ENCODE measurements around the gene KIFAP3.
"Not testable (repeated sequence)": the region's sequence is repeated elsewhere in the genome, so short reads cannot be mapped to it uniquely, and the experiment has no call there.

KIFAP3 gene

DNA sequence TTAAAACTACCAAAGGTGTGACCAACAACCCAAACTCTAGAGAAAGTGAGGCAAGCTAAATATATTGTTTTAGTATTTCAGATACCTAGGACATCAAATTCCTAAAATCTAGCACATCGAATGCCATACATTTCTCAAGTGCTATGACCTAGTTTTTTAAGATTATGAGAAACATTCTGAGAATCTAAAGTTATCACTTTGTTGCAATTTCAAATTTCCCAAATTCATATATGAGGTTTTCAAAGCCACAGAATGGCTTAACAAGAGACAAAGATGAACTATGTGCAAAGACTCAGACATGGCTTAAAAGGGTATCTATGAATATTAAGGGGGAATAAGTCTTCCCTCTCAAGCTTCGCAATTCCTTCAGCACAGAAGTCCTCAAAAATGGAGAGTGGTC lies 187.6 kb downstream of the KIFAP3 start:
- no peak for ATAC-seq
- DNase-seq, result no peak

DNA sequence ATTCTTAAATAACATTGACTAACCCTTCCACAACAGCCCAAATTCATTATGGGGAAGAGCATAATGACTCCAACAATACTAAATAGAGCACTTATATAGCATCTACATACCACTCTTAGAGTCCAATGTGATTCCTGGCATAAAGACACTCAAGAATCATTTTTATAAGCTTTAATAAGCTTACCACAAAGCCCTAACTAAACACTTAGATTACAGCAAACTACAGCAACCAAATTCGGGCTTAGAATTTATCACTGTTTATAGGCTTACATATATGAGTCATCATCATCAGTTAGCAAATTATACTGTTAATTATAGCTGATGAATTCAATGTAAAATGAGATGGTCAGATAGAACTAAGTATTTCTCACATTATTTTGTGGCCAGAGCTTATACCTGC lies 188.1 kb downstream of the KIFAP3 start:
- DNase-seq, result no peak

DNA sequence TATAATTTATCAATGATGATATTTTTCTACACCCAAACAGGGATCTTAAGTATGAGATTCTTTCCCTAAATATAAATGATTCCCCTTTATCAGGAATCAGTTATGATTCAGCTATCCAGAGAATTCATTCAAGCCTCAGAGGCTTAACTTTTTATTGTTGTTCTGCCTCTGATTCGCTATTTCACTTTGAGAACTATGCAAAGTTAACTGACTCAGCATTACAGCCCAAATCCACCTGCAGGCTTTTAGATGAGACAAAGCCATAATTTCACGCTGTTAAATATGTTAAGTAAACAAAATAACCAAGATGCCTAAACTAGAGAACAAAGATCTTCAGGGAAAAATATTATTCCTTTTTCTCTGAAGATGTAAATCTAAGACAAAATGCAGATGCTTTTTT lies 189.3 kb downstream of the KIFAP3 start:
- ATAC-seq (no peak), DNase-seq (no peak)

More for the DNA sequence above, 188.1 kb downstream of the KIFAP3 start:
- no peak for ATAC-seq

GRCh38 chr1:169884634-169885033 lies 189.9 kb downstream of the KIFAP3 start:
- ATAC-seq, result no peak
- no peak for DNase-seq

DNA sequence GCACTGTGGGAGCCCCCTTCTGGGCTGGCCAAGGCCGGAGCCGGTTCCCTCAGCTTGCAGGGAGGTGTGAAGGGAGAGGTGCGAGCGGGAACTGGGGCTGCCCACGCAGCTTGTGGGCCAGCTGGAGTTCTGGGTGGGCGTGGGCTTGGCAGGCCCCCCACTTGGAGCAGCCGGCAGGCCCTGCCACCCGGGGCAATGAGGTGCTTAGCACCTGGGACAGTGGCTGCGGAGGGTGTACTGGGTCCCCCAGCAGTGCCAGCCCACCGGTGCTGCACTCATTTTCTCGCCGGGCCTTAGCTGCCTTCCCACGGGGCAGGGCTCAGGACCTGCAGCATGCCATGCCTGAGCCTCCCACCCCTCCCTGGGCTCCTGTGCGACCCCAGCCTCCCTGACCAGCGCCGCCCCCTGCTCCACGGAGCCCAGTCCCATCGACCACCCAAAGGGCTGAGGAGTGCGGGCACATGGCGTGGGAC lies 192.4 kb downstream of the KIFAP3 start:
- ATAC-seq (no peak), DNase-seq (no peak)

DNA sequence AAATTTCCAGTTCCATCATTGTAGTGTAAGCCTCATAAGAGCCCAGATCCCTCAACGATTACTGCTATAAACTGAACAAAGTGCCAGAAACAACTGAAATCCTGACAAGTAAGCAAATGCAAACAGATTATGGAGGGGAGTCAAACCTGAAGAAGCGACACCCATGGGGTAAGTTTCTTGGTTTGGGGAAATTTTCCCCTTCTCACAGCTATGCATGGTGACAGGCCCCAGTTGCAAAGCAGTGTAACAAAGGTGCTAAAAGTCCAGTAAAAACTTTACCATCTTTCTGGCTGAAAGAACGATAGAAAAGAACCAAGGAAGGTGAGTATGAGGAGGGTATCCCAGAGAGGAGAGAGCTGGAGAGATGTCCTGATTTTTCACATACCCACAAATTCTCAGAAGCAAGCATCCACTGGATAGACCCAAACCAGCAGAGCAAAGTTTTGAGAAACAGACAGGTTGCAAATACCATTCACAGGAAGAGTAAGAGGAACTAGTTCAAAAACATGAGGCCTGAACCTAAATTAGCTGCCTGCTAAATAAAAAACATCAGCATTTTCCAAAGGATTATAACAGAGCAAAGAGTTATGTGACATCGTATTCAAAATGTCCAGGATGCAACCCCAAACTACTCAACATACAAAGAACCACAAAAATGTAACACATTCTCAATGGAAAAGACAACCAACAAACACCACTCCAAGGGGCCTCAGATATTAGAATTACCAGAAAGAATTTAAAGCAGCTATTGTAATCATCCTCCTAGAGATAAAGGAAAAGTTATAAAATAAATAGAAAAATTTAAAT lies 195.3 kb downstream of the KIFAP3 start:
- ATAC-seq, result no peak
- no peak for DNase-seq

GRCh38 chr1:169878498-169878897 lies 196.0 kb downstream of the KIFAP3 start:
- ATAC-seq (no peak), DNase-seq (no peak)

DNA sequence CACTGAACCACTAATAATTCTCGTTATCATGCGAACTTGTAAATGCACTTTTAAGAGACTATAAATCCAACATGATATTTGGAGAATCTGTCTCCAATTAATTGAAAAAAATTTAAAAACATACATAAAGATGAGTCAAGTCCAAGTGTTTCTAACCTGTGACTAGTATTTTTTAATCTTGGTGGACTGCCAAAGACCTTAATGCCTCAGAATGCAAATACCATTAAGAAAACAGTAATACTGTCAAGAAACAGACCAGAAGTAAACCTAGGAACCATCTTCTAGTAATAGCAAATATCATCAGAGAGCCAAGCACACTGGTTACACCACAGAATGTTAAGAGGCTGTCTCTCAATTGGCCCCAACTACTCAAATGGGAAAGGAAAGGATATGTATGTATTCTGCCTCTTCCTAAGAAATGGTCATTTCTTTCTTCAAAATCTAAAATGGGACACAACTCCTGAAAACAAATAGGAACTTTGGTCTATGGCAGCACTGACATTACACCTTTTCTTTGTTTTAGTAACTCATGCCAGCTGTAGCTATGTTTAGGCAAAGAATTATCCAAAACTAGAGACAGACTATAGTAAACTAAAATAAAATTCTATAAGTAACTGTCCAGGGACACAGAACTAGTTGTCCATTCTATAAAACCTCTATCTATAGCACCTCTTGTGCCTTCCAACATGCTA lies 196.5 kb downstream of the KIFAP3 start:
- DNase-seq (no peak), ATAC-seq (no peak)

DNA sequence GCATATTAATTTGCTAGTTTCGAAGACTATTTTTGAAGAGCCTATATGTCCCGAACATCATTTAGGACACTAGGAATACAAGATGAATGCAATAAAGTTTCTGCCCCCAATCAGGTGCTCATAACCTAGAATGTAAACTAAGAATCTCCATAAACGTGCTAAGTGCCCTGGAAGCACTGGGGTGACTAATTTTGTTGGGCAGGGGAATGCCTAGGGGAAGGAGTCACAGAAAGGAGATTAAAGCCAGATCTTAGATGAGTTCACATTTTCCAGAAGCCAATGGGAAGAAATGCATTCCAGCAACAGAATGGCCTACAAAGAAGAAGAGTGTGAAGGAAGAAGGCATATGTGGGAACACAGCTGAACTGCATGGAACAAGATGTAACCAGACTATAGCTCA lies 200.3 kb downstream of the KIFAP3 start:
- DNase-seq, result no peak
- ATAC-seq, result no peak

GRCh38 chr1:169873582-169874199 lies 200.8 kb downstream of the KIFAP3 start:
- ATAC-seq (no peak), DNase-seq (no peak)

GRCh38 chr1:169872906-169873305 lies 201.6 kb downstream of the KIFAP3 start:
- ATAC-seq (no peak), DNase-seq (no peak)

DNA sequence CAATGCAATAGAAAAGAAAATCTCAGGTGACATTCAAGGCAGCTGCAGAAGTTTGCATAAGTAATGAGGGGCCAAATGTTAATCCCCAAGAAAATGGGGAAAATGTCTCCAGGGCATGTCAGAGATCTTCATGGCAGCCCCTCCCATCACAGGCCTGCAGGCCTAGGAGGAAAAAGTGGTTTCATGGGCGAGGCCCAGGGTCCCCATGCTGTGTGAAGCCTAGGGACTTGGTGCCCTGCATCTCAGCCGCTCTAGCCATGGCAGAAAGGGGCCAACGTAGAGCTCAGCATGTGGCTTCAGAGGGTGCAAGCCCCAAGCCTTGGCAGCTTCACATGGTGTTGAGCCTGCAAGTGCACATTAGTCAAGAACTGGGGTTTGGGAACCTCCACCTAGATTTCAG lies 202.5 kb downstream of the KIFAP3 start:
- not testable (repeated sequence) for ATAC-seq, DNase-seq
